Astrocyte (in vitro differentiated cells and primary cell): ENCODE measurements around the gene ALAD. TPM values are rescaled to one million over a fixed set of nuclear protein-coding genes. Genes with fewer than 3 reads are reported as not detected.

Experiments
- DNase-seq: peaks from one replicate; pipeline ENCODE4 v3.0.0-alpha.2; 2010; ENCODE audit warnings: low read depth
- FAIRE-seq: peaks from 2 replicates; lab custom pipeline; 2011; peaks lifted over from hg19 to GRCh38; lab: Jason Lieb, UNC
- H2AFZ ChIP-seq: 2 replicates; pipeline ENCODE4 v1.6.0; 2012; ENCODE audit warnings: low read depth, low read length, inconsistent platforms
- H3K27ac ChIP-seq: 2 replicates; pipeline ENCODE4 v1.5.1; 2011; ENCODE audit warnings: low read depth, low read length, inconsistent platforms
- H3K27me3 ChIP-seq: 2 replicates; pipeline ENCODE4 v1.6.0; 2011; ENCODE audit warnings: low read length, inconsistent platforms; ENCODE audit not compliant: insufficient read depth
- H3K36me3 ChIP-seq: 2 replicates; pipeline ENCODE4 v1.5.1; 2011; ENCODE audit warnings: low read length, inconsistent platforms; ENCODE audit not compliant: insufficient read depth
- H3K4me1 ChIP-seq: 2 replicates; pipeline ENCODE4 v1.5.1; 2011; ENCODE audit warnings: low read length, inconsistent platforms; ENCODE audit not compliant: insufficient read depth
- H3K4me2 ChIP-seq: 2 replicates; pipeline ENCODE4 v1.6.0; 2012; ENCODE audit warnings: low read length, inconsistent platforms
- H3K4me3 ChIP-seq: 2 replicates; pipeline ENCODE4 v1.5.1; 2011; ENCODE audit warnings: low read depth, mild to moderate bottlenecking, low read length, inconsistent platforms; ENCODE audit not compliant: insufficient read depth
- H3K79me2 ChIP-seq: 2 replicates; pipeline ENCODE4 v1.6.0; 2012; ENCODE audit warnings: mild to moderate bottlenecking, low read length, inconsistent platforms; ENCODE audit not compliant: insufficient read depth
- H3K9ac ChIP-seq: 2 replicates; pipeline ENCODE4 v1.6.0; 2012; ENCODE audit warnings: mild to moderate bottlenecking, low read length, inconsistent platforms
- H3K9me3 ChIP-seq: 2 replicates; pipeline ENCODE4 v1.5.1; 2012; ENCODE audit warnings: low read depth, mild to moderate bottlenecking, low read length, inconsistent platforms; ENCODE audit not compliant: insufficient read depth
- H4K20me1 ChIP-seq: 2 replicates; pipeline ENCODE4 v1.6.0; 2012; ENCODE audit warnings: low read length, inconsistent platforms; ENCODE audit not compliant: insufficient read depth
- H3K27ac Mint-ChIP-seq: one replicate; pipeline ENCODE4 v1.8.0; 2021; ENCODE audit warnings: mild to moderate bottlenecking, mixed read lengths; ENCODE audit not compliant: unreplicated experiment
- H3K27me3 Mint-ChIP-seq: one replicate; pipeline ENCODE4 v1.8.0; 2021; ENCODE audit warnings: low read depth, mixed read lengths; ENCODE audit not compliant: unreplicated experiment
- H3K36me3 Mint-ChIP-seq: one replicate; pipeline ENCODE4 v1.8.0; 2021; ENCODE audit warnings: low read depth, mixed read lengths; ENCODE audit not compliant: unreplicated experiment
- H3K4me1 Mint-ChIP-seq: one replicate; pipeline ENCODE4 v1.8.0; 2021; ENCODE audit warnings: low read depth, mixed read lengths; ENCODE audit not compliant: unreplicated experiment
- H3K4me3 Mint-ChIP-seq: one replicate; pipeline ENCODE4 v1.8.0; 2021; ENCODE audit warnings: mild to moderate bottlenecking, moderate library complexity, mixed read lengths; ENCODE audit not compliant: unreplicated experiment
- H3K9me3 Mint-ChIP-seq: one replicate; pipeline ENCODE4 v1.8.0; 2021; ENCODE audit warnings: mild to moderate bottlenecking, mixed read lengths; ENCODE audit not compliant: unreplicated experiment
- EZH2 ChIP-seq: IDR thresholded peaks from 2 replicates; pipeline ENCODE4 v1.6.1; 2012; ENCODE audit warnings: mild to moderate bottlenecking, low read length, inconsistent platforms; ENCODE audit not compliant: insufficient read depth
- total RNA-seq: library from RNA; stranded (reverse); gene quantifications from 2 replicates; pipeline ENCODE4 v1.2.1, GENCODE V29; 2021
- TF ChIP-seq, protein P1 (sequence below): IDR thresholded peaks from 2 replicates; pipeline ENCODE4 v1.5.1; 2011; ENCODE audit warnings: low read depth, mild to moderate bottlenecking, inconsistent platforms, low read length, moderate library complexity; ENCODE audit not compliant: insufficient read depth

Gene ALAD
- total RNA-seq, 1 donor from 2014 or later, result 20.7 TPM

GRCh38 chr9:113340011-113340699 lies 60.9 kb downstream of the ALAD start, which contains the start of gene WDR31:
Gene WDR31 (minus strand): TSS chr9:113340275. CDS start chr9:113332022, 8,253 bp downstream.
- H3K9me3 ChIP-seq, result no peaks in the 10 kb centered on the region
- no peaks in the 10 kb centered on the region for H3K36me3 Mint-ChIP-seq
- H3K9me3 Mint-ChIP-seq, result no peaks in the 10 kb centered on the region
- peaks cover 4% of the 10 kb centered on the region for H3K4me1 Mint-ChIP-seq
- no peaks in the 10 kb centered on the region for H4K20me1 ChIP-seq
- H2AFZ ChIP-seq, result peak within 1 kb of the TSS; percentile 96
- H3K27me3 ChIP-seq, result no peaks in the 10 kb centered on the region
- H3K4me2 ChIP-seq, result peak within 1 kb of the TSS; percentile 98
- H3K4me3 Mint-ChIP-seq, result peak within 1 kb of the TSS; percentile 89
- H3K9ac ChIP-seq, result peak within 1 kb of the TSS; percentile 83
- no peak for FAIRE-seq
- no peaks in the 10 kb centered on the region for H3K79me2 ChIP-seq
- peak within 1 kb of the TSS; percentile 66 for H3K27ac ChIP-seq
- TF ChIP-seq EZH2, result no peak
- TF ChIP-seq, protein P1, sequence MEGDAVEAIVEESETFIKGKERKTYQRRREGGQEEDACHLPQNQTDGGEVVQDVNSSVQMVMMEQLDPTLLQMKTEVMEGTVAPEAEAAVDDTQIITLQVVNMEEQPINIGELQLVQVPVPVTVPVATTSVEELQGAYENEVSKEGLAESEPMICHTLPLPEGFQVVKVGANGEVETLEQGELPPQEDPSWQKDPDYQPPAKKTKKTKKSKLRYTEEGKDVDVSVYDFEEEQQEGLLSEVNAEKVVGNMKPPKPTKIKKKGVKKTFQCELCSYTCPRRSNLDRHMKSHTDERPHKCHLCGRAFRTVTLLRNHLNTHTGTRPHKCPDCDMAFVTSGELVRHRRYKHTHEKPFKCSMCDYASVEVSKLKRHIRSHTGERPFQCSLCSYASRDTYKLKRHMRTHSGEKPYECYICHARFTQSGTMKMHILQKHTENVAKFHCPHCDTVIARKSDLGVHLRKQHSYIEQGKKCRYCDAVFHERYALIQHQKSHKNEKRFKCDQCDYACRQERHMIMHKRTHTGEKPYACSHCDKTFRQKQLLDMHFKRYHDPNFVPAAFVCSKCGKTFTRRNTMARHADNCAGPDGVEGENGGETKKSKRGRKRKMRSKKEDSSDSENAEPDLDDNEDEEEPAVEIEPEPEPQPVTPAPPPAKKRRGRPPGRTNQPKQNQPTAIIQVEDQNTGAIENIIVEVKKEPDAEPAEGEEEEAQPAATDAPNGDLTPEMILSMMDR, result no peak
- H3K4me3 ChIP-seq, result peak within 1 kb of the TSS; percentile 82
- peak; percentile 79 for DNase-seq
- H3K4me1 ChIP-seq, result no peaks in the 10 kb centered on the region
- peaks cover 5% of the 10 kb centered on the region for H3K27me3 Mint-ChIP-seq
- peak within 1 kb of the TSS; percentile 59 for H3K27ac Mint-ChIP-seq
- no peaks in the 10 kb centered on the region for H3K36me3 ChIP-seq

- no peaks in the 10 kb centered on the region for H3K36me3 Mint-ChIP-seq
- TF ChIP-seq, protein P1, result no peak
- no peak for TF ChIP-seq EZH2
- Histone ChIP-seq H3K27ac (no peak overlapping the region), H3K4me2 (no peak overlapping the region), H3K36me3 (no peaks in the 10 kb centered on the region), H3K27me3 (no peaks in the 10 kb centered on the region), H3K4me3 (no peak overlapping the region), H3K9me3 (no peaks in the 10 kb centered on the region), H2AFZ (no peak overlapping the region), H3K9ac (no peak overlapping the region), H4K20me1 (no peaks in the 10 kb centered on the region), H3K4me1 (no peaks in the 10 kb centered on the region), H3K79me2 (no peaks in the 10 kb centered on the region)
- no peak for FAIRE-seq
- H3K4me3 Mint-ChIP-seq, result no peak overlapping the region
- no peaks in the 10 kb centered on the region for H3K4me1 Mint-ChIP-seq
- H3K27ac Mint-ChIP-seq, result no peak overlapping the region
- H3K27me3 Mint-ChIP-seq, result peaks cover 5% of the 10 kb centered on the region
- no peak for DNase-seq
- no peaks in the 10 kb centered on the region for H3K9me3 Mint-ChIP-seq
Measured at GRCh38 chr9:113337714-113338113, 63.4 kb downstream of the ALAD start.

Other genes starting within 250 kb of the ALAD start
- gene FKBP15, start 180.0 kb downstream of the ALAD start, total RNA-seq, result 26.4 and 27.2 TPM in 2 replicates
- 35.8 and 39.1 TPM in 2 replicates for gene SLC31A1, start 179.7 kb downstream of the ALAD start, total RNA-seq
- 22.5 and 23.9 TPM in 2 replicates for gene CDC26, start 125.7 kb downstream of the ALAD start, total RNA-seq
- 33.2 and 33.4 TPM in 2 replicates for gene PRPF4, start 125.6 kb downstream of the ALAD start, total RNA-seq
- gene RNF183, start 97.9 kb downstream of the ALAD start, total RNA-seq, result not detected in 2 replicates
- 1.6 and 2.1 TPM in 2 replicates for gene WDR31, start 61.0 kb downstream of the ALAD start, total RNA-seq
- 0.27 TPM in 1 of 2 replicates, not detected in the other for gene BSPRY, start 51.7 kb downstream of the ALAD start, total RNA-seq
- gene HDHD3, start 24.3 kb downstream of the ALAD start, total RNA-seq, result 8.8 and 9.4 TPM in 2 replicates
- gene POLE3, start 9.4 kb upstream of the ALAD start, total RNA-seq, result 36.6 and 37.4 TPM in 2 replicates
- gene C9orf43, start 9.5 kb upstream of the ALAD start, total RNA-seq, result 0.65 and 0.66 TPM in 2 replicates
- 92.5 and 106 TPM in 2 replicates for gene RGS3, start 62.4 kb upstream of the ALAD start, total RNA-seq